CD4-positive, alpha-beta T cell treated with Interleukin-15 for 4 hours (primary cell): ENCODE measurements around the gene CCL8.
"Not testable (repeated sequence)": the region's sequence is repeated elsewhere in the genome, so short reads cannot be mapped to it uniquely, and the experiment has no call there.

Experiments
- DNase-seq: peaks from one replicate; pipeline ENCODE4 v3.0.0-alpha.2; 2020; ENCODE audit warnings: low spot score

CCL8 gene

DNA sequence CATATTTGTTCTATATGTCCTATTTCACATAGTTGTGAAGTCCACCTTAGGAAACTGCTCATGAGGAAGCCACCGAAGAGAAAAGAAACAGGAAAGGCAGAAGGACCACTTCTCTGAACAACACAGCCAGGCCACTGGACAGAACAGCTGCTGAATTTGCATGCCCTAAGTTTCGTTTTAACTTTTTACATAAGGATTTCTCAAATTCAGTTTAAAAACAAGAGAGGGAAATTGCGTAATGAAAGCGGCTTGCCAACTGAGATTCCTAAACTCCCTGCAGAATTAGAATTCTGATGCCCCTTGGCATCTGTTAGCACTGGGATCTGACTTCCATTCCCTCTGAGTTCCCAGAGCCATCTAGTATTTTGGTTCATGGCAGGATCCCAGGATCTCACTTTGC, 5.0 kb upstream of the CCL8 start:
- no peak for DNase-seq

DNA sequence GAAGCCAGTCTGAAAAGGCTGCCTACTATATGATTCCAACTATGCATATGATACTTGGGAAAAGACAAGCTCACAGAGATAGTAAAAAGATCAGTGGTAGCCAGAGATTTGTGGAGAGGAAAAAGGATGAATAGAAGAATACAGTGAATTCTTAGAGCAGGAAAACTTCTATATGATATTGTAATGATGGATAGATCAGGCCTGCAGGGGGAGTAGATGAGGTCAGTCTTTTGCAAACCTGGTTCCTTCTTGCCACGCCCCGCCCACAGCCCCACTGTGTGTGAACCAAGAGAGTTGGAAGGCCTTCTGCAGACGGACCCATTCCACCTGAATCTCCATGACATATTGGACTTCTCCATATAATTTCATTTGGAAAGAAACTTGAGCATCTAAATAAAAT, 761 bp upstream of the CCL8 start:
- DNase-seq = no peak

DNA sequence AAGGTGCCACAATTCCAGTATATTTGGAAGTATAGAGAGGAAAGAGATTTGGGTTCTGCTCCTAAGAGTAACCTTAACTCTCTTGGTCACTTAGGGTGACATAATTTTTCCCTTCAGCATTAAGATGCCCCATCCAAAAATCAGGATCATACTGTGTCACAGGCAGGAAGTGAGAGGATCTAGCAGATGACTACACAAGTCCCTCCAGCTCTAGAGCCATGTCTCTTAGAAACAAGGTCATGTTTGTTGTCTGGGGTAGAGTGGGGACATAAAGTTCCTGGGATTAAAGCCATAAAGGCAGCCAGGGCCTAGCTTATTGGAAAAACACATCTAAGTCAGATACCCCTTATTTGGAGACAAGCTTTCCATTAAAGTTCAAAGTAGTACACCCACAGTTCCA, 2.7 kb downstream of the CCL8 start:
- DNase-seq = no peak

DNA sequence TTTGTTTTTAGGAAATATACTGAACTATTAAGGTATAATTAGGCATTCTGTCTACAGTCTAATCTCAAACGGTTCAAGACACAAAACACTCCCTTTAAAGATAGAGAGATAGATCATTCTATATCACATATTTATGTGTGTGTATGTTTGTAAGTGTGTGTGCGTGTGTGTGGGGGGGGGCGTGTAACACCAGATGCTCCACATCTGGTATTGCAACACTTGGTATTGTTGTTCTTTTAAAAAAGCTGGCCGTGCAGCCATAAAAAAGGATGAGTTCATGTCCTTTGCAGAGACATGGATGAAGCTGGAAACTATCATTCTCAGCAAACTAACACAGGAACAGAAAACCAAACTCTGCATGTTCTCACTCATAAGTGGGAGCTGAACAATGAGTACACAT, 8.3 kb downstream of the CCL8 start:
- DNase-seq = not testable (repeated sequence)

DNA sequence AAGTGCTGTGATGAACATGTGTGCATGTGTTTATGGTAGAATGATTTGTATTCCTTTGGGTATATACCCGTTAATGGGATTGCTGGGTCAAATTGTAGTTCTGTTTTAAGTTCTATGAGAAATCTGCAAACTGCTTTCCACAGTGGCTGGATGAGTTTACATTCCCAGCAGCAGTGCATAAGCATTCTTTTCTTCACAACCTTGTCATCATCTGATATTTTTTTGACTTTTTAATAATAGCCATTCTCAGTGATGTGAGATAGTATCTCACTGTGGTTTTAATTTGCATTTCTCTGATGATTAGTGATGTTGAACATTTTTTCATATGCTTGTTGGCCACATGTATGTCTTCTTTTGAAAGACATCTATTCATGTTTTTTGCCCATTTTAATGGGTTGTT, 18.5 kb downstream of the CCL8 start:
- DNase-seq = no peak

DNA sequence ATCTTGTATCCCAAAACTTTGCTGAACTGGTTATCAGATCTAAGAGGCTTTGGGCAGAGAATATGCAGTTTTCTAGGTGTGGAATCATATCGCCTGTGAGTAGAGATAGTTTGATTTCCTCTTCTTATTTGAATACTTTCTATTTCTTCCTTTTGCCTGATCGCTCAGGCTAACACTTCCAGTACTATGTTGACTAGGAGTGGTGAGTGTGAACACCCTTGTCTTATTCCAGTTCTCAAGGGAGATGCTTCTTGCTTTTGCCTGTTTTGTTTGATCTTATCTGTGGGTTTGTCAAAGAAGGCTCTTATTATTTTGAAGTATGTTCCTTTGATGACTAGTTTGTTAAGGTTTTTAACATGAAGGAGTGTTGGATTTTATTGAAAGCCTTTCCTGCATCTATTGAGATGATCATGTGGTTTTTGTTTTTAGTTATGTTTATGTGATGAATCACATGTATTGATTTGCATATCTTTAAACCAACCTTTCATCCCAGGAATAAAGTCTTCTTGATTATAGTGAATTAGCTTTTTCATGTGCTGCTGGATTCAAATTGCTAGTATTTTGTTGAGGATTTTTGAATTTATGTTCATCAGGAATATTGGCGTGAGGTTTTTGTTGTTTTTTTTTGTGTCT, 20.0 kb downstream of the CCL8 start:
- no peak for DNase-seq

DNA sequence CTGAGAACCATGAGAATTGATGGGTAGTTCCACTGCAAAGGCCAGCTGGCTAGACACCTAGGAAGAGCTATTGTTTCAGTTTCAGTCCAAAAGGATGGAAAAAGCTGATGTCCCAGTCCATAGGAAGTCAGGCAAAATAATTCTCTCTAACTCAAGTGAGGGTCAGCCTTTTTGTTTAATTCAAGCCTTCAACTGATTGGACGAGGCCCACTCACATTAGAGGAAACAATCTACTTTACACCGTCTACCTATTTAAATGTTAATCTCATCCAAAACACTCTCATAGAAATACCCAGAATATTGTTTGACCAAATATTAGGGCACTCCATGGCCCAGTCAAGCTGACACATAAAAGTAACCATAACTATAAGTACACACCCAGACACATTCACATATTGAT, 22.7 kb downstream of the CCL8 start:
- DNase-seq = no peak

DNA sequence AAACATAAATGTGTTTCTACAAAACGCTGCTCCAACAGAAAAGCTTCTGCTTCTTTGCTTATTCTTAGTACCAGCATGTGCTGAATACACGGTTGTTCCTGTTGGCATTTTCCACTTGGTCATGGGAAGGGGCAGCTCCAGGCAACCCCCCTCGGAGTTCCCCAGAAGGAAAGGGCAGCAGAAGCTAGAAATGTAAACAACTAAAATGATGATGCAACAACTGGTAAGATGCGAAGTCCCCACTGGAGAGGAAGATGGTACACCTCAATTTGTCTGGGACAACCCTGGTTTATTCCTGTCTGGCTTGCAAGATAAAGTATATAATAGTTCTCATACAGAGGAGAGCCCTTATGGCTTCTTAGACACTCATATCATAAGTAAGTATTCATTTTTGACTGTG, 27.8 kb downstream of the CCL8 start:
- no peak for DNase-seq

DNA sequence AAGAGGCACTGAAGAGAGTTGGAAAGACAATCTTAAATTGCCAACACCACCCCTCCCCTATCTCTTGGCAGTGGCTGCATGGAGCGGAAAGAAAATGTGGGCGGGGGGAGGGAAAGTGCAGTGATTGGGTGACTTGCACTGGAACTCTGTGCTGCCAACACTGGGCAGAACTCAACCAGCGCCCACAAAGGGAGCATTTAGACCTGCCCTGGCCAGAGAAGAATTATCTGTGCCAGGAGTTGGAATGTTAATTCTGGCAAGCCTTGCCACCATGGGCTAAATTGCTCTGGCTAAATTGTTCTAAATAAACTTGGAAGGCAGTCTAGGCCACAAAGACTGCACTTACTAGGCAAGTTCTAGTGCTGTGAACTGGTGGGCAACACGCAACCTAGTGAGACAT, 30.5 kb downstream of the CCL8 start:
- no peak for DNase-seq

DNA sequence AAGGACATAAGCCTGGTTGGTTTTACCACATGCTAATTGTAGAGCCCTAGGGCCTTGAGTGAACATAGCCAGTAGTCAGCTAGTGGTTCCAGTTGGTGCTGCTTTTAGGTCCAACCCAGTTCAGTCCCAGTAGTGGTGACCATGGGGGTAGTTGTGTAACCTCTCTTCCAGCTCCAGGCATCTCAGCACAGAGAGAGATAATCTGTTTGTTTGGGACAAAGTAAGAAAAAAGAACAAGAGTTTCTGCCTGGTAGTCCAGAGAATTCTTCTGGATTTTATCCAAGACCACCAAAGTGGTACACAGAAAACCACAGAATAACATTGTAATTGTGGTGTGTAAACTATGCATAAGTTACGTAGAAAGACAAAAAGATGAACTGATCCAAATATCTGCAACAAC, 31.9 kb downstream of the CCL8 start:
- DNase-seq = no peak

DNA sequence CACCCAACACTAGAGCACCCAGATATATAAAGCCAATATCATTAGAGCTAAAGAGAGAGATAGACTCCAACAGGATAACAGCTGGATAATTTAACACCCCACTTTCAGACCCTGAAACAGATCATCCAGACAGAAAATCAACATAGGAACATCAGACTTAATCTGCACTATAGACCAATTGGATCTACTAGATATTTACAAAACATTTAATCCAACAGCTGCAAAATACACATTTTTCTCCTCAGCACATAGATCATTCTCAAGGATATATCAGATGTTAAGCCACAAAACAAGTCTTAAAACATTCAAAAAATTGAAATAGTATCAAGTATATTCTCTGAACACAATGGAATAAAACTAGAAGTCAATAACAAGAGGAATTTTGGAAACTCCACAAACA, 33.0 kb downstream of the CCL8 start:
- DNase-seq = no peak

DNA sequence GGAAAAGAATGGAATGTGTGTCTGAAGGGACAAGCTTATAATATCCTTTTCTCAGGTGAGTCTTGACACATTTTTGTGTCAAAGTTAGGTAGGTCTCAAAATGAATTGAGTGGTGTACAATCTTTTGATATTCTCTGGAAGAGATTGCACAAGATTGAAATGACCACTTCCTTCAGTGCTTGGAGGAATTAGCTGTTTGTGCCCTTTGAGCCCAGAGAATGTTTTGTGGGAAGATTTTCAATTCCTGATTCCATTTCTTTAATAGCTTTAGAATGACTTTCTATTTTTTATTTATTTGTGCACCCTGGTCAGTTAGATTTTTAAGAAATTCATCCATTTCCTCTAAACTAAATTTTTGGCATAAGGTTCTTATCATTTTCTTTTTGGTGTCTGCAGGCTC, 35.4 kb downstream of the CCL8 start:
- DNase-seq = no peak

DNA sequence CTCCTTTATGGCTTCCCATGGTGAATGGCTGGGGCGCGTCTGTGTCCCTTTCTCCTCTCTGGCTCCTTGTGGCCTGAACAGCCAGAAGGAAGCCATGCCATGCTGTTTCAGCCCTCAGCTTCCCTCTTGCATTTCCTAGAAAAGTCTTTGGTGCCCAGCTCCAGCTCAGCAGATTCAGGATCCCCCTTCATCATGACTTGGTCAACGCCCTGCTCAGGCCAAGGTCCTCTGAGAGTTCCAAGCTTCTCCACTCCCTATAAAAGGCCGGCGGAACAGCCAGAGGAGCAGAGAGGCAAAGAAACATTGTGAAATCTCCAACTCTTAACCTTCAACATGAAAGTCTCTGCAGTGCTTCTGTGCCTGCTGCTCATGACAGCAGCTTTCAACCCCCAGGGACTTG, 37.0 kb downstream of the CCL8 start, which contains the start of gene CCL13:
TSS of gene CCL13 (plus strand) at position 287 of the 400 bp plus-strand sequence. CDS start at position 334, 47 bp downstream.
- DNase-seq = no peak

DNA sequence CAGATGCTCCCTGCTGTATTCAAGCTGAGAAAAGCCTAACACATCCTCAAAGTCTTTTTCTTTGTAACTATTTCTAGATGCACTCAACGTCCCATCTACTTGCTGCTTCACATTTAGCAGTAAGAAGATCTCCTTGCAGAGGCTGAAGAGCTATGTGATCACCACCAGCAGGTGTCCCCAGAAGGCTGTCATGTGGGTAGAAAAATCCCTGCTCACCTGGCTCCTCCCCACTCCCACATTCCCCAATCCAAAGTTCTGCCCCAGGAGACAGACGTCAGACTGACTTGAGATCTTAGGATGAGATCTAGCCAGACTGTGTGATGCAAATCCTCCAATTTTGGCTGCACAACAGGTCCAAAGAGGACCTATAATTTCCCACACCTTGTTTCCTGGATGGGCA, 38.2 kb downstream of the CCL8 start:
- no peak for DNase-seq

DNA sequence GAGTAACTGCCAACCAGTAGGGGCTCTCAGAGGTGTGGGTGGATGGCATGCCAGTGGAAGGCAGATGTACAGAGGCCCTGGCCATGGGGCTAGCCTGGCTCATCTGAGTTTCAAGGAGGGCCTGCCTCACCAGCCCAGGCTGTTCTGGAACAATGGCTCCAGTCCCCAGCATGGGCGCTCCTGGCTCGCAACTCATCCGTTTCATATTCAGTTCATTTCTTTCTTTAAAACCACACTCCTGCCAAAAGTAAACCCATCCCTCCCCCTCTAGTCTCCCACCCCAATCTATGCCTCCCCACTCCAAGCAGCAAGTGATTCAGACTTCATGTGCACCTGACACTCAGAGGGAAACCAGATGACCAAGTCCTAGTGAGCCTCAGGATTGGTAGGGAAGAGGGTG, 39.4 kb downstream of the CCL8 start:
- DNase-seq = no peak

DNA sequence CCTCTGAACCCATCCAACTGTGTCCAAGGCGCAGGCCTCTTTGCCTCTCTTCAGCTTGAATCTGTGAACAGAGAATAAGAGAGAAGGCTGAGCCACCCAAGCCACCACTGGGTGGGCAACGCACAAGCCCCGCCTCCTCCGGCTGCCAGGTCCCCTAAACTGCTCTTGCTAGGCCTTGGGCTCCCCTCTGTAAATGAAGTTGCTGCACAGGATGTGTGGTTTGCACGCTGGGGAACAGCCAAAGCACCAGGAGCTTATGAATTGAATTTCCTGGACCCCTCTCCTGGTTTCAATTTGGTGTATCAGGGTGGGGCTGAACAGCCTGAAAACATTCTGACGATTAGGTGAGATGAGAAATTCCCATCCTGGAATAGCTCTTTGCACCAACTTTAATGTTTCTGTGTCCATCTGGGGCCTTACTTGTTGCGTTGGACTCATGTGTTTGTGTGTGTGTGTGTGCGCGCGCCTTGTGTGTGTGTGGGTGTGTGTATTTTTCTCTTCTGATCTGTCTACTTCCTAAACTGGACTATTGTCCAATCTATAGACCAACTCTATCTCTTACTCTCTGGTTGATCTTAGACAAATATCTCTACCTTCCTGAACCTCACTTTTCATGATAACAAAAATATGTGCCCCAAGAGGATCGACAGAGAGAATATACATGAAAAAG, 41.5 kb downstream of the CCL8 start:
- DNase-seq = no peak

DNA sequence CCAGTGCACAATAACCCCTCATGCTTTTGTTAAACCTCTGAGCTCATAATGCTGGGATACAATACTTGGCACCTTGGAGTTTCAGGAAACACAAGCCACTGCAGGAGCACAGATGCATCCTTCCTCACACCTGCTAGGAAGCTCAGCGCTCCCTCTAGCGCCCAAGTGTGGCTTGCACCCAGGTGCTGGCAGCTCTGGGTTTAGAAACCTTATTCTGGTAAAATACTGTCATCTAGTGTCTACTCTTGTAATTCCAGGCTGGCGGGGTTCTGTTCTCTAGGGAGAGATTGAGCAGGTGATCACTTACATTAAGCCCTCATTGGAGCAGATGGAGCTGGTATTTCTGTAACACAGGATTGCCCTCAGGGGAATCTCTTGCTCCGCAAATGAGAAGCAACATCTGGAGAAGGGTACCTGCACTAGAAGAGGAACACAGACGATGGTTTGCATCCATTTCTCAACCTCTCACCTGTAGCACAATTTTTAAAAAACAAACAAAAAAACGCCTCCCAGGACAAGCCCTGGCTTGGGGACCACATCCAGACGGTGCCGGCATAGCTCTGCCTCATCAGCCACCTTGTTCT, 42.3 kb downstream of the CCL8 start:
- DNase-seq = peak; percentile 44

DNA sequence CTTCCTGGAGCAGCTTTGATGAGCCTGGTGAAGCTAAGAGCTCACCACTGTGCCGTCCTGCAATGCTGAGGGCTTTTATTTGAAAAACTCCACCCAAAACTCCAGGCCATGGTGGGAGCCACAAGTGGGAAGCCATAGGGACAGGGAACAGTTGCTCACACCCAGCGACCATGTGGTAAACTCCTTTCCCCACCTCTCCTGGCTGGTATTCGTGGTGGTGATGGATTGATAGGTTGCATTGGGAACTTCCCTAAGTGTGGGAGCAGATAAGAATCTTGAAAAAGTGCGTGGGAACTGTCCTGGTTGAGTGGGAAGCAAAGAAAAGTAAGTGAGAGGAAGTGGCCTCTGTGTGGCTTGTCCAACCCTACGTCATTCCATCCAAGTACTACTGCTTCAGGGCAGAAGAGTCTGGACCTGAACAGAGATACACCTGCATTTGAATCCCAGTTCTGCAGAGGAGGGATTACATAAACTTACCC, 44.0 kb downstream of the CCL8 start, which contains the start of gene CCL1:
TSS of gene CCL1 (minus strand) at position 51 of the 479 bp plus-strand sequence. CDS start 72 bp downstream, outside the sequence.
- no peak for DNase-seq

DNA sequence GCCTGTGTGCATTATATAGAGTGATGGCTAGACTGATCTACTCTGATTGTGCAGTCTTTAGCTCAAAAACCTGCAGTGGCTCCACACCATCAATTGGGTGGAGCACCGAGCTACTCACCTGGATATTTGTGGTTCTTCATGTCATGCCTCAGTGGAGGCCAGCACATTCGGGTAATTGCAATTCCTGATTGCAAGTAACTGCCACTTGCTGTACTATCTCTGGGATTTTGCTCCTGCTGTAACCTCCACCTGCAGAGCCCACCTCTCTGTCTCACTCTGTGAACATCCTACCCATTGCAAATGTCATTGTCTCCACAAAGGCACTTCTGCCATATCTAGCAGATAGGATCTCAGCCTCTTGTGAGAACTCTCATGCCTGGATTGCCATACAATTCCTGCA, 45.5 kb downstream of the CCL8 start:
- DNase-seq = no peak

DNA sequence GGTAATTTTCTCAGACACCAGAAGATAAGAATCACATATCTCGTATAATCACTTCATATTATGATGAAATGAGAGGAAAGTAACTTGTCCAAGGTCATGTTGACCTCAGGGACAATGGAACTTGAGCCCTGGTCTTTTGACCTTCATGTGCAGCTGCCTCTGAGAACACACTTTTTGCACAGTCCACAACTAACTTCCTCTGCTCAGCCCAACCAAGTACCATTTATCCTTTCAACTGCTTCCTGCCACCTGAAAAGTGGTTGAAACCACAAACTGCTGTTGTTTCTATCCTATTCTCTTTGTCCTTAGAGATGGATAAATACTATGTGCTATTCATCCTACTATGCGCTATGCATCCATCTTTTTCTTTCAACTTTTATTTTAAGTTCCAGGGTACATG, 46.1 kb downstream of the CCL8 start:
- DNase-seq = no peak

DNA sequence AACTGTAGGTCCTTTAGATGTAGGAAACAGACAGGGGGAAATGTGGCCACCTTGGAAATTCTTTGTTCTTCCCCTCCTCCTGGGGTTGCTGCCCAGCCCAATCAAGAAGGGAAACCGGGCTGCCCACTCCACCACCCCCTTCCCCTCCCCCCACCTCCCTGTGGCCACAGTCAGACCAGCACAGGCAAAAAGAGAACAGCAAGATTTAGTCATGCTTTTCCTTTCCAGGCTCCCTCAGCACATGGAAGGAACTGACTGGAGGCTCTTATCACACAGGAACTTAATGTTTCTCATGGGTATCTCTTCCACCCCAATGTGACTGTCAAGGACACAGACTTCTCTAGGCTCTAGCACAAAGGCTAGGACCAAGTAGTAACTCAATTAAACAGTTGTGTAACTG, 46.8 kb downstream of the CCL8 start:
- DNase-seq = no peak

DNA sequence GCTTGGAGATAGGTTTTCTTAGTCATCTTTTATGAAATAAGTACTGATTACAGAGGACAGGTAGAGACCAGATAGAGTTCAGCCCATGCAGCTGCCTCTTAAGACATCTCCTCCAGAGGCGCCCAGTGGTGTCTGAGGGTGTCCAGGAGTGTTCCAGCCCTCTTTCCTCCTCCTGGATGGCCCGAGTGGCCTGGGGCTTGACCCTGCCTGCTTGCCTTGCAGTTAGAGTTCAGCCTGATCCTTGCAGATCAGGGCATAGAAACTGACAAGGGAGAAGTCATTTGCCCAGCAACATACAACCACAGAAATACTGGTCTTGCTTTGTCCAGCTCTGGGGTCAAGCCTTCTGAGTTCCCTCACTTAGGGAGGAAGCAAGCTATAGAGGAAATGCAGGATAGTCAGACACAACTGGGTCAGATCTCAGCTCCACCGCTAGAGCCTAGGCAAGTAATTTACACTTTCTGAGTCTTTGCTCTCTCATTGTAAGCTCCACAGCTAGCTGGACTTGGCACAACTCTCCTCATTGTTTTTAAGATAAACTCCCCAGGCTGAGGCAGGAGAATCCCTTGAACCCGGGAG, 47.4 kb downstream of the CCL8 start:
- no peak for DNase-seq
